Measurements from ENCODE around the gene SERPINB6.

- TF ChIP-seq JUNB (CRISPR knock-in tag; conservative IDR thresholded peaks at IDR 0.05) (no peak), NRF1 (conservative IDR thresholded peaks at IDR 0.05 in 1 of 2, IDR thresholded peaks at IDR 0.05 in 1 of 2) (no peak), EGR1 (conservative IDR thresholded peaks at IDR 0.05) (no peak), RFX5 (IDR thresholded peaks at IDR 0.05; ENCODE audit: low read depth, low read length) (no peak)
- TF ChIP-seq, protein P1, sequence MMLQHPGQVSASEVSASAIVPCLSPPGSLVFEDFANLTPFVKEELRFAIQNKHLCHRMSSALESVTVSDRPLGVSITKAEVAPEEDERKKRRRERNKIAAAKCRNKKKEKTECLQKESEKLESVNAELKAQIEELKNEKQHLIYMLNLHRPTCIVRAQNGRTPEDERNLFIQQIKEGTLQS (IDR thresholded peaks at IDR 0.05): no peak
- TF ChIP-seq, protein P1 (CRISPR knock-in tag; conservative IDR thresholded peaks at IDR 0.05): no peak
Observed at GRCh38 chr6:3019749-3020320, 48.5 kb upstream of the SERPINB6 start.

Measured in K562 (cell line).